WTC11 (cell line): ENCODE data around the gene BASP1.

ENCODE experiments used
- CBFB ChIP-seq: sonication (generic); formaldehyde crosslinking; IDR thresholded peaks from 2 replicates; pipeline ENCODE4 v1.8.1; 2022; ENCODE audit warnings: mild to moderate bottlenecking, low read depth, missing genetic modification reagents
- FOXJ3 ChIP-seq: sonication (generic); formaldehyde crosslinking; IDR thresholded peaks from 2 replicates; pipeline ENCODE4 v1.9.0; 2021; ENCODE audit warnings: missing genetic modification reagents, mild to moderate bottlenecking, borderline replicate concordance
- HMGXB4 ChIP-seq: sonication (generic); formaldehyde crosslinking; IDR thresholded peaks from 2 replicates; pipeline ENCODE4 v1.8.1; 2023; ENCODE audit warnings: mild to moderate bottlenecking, moderate library complexity, missing genetic modification reagents
- IRF2 ChIP-seq: sonication (generic); formaldehyde crosslinking; IDR thresholded peaks from 2 replicates; pipeline ENCODE4 v1.8.0; 2022; ENCODE audit warnings: low read depth, missing genetic modification reagents, borderline replicate concordance
- KAT7 ChIP-seq: sonication (generic); formaldehyde crosslinking; IDR thresholded peaks from 2 replicates; pipeline ENCODE4 v1.8.1; 2023; ENCODE audit warnings: missing genetic modification reagents, mild to moderate bottlenecking, borderline replicate concordance
- NR3C1 ChIP-seq: sonication (generic); formaldehyde crosslinking; conservative IDR thresholded peaks from 2 replicates; pipeline ENCODE4 v1.8.1; 2023; ENCODE audit warnings: low read depth, mild to moderate bottlenecking, missing genetic modification reagents
- RORB ChIP-seq: fragments of 250-450 bp; sonication (Bioruptor Pico); IDR thresholded peaks from 2 replicates; pipeline ENCODE4 v1.9.0; 2021; ENCODE audit warnings: mild to moderate bottlenecking
- ZBTB21 ChIP-seq: sonication (generic); formaldehyde crosslinking; IDR thresholded peaks from 2 replicates; pipeline ENCODE4 v1.8.1; 2023; ENCODE audit warnings: mild to moderate bottlenecking, missing genetic modification reagents, borderline replicate concordance
- ZNF121 ChIP-seq: sonication (generic); formaldehyde crosslinking; IDR thresholded peaks from 2 replicates; pipeline ENCODE4 v1.8.0; 2023; ENCODE audit warnings: missing genetic modification reagents
- ZNF232 ChIP-seq: sonication (generic); formaldehyde crosslinking; IDR thresholded peaks from 2 replicates; pipeline ENCODE4 v1.8.0; 2022; ENCODE audit warnings: mild to moderate bottlenecking, missing genetic modification reagents
- TF ChIP-seq, protein P1 (sequence below): fragments of 200-600 bp; IDR thresholded peaks from 2 replicates; pipeline ENCODE4 v1.8.0; 2022; ENCODE audit warnings: antibody characterized with exemption
- TF ChIP-seq, protein P2 (sequence below): sonication (generic); formaldehyde crosslinking; IDR thresholded peaks from 2 replicates; pipeline ENCODE4 v1.8.1; 2023; ENCODE audit warnings: mild to moderate bottlenecking, missing genetic modification reagents

DNA sequence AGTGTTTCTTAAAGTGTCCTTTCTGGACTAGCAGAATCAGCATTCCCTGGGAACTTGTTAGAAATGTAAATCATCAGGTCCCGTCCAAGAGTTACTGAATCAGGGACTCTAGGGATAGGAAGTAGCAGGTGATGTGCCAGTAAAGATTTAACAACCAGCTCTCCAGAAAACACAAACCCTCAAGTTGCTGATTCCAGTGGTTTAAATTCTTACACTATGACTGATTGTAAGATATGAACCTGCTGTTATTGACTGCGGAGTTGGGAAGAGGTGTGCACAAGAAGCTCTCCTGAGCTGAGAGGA lies 39.1 kb upstream of the BASP1 start:
- TF ChIP-seq, protein P1, sequence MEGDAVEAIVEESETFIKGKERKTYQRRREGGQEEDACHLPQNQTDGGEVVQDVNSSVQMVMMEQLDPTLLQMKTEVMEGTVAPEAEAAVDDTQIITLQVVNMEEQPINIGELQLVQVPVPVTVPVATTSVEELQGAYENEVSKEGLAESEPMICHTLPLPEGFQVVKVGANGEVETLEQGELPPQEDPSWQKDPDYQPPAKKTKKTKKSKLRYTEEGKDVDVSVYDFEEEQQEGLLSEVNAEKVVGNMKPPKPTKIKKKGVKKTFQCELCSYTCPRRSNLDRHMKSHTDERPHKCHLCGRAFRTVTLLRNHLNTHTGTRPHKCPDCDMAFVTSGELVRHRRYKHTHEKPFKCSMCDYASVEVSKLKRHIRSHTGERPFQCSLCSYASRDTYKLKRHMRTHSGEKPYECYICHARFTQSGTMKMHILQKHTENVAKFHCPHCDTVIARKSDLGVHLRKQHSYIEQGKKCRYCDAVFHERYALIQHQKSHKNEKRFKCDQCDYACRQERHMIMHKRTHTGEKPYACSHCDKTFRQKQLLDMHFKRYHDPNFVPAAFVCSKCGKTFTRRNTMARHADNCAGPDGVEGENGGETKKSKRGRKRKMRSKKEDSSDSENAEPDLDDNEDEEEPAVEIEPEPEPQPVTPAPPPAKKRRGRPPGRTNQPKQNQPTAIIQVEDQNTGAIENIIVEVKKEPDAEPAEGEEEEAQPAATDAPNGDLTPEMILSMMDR = no peak
- TF ChIP-seq, protein P2, sequence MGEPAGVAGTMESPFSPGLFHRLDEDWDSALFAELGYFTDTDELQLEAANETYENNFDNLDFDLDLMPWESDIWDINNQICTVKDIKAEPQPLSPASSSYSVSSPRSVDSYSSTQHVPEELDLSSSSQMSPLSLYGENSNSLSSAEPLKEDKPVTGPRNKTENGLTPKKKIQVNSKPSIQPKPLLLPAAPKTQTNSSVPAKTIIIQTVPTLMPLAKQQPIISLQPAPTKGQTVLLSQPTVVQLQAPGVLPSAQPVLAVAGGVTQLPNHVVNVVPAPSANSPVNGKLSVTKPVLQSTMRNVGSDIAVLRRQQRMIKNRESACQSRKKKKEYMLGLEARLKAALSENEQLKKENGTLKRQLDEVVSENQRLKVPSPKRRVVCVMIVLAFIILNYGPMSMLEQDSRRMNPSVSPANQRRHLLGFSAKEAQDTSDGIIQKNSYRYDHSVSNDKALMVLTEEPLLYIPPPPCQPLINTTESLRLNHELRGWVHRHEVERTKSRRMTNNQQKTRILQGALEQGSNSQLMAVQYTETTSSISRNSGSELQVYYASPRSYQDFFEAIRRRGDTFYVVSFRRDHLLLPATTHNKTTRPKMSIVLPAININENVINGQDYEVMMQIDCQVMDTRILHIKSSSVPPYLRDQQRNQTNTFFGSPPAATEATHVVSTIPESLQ (CRISPR knock-in tag) = no peak
- no peak for TF ChIP-seq HMGXB4
- TF ChIP-seq ZNF232 = no peak
- TF ChIP-seq ZNF121 (CRISPR knock-in tag) = no peak
- no peak for TF ChIP-seq RORB (CRISPR knock-in tag)
- TF ChIP-seq ZBTB21 (CRISPR knock-in tag) = no peak
- no peak for TF ChIP-seq FOXJ3 (CRISPR knock-in tag)
- TF ChIP-seq NR3C1 (CRISPR knock-in tag) = no peak
- no peak for TF ChIP-seq KAT7
- TF ChIP-seq CBFB (CRISPR knock-in tag) = no peak
- no peak for TF ChIP-seq IRF2
